ENCODE results near the gene OBP2A. TPM values are rescaled to one million over a fixed set of nuclear protein-coding genes. Genes with fewer than 3 reads are reported as not detected.

The OBP2A gene
- total RNA-seq, 1 donor from 2014 or later: not detected

- intact Hi-C loops (cut with DNase I): no loop called here
- H3K9me3 ChIP-seq: no peaks in the 10 kb centered on the region
- TF ChIP-seq POLR2A (IDR thresholded peaks at IDR 0.05) (no peak), CTCF (IDR thresholded peaks at IDR 0.05) (no peak), POLR2AphosphoS5 (IDR thresholded peaks at IDR 0.05; ENCODE audit: insufficient read depth in 1 of 2, low read depth in 1 of 2) (no peak)
- no peak overlapping the region for H3K4me3 ChIP-seq
- no peaks in the 10 kb centered on the region for H3K36me3 ChIP-seq
- no peak overlapping the region for H3K27ac ChIP-seq
- no peaks in the 10 kb centered on the region for H3K4me1 ChIP-seq
- no peaks in the 10 kb centered on the region for H3K27me3 ChIP-seq
- peak; percentile 79 to 90 for DNase-seq (ENCODE audit: extremely low spot score in 2 of 2)
Measured at GRCh38 chr9:135582966-135583687, 37.2 kb downstream of the OBP2A start.

- H3K4me3 ChIP-seq: no peak overlapping the region
- intact Hi-C loops (cut with DNase I): no loop called here
- no peak overlapping the region for H3K27ac ChIP-seq
- no peaks in the 10 kb centered on the region for H3K27me3 ChIP-seq
- TF ChIP-seq POLR2A (IDR thresholded peaks at IDR 0.05): no peak
- peak; percentile 64 to 72 for DNase-seq (ENCODE audit: extremely low spot score in 2 of 2)
- no peaks in the 10 kb centered on the region for H3K36me3 ChIP-seq
- H3K4me1 ChIP-seq: no peaks in the 10 kb centered on the region
- H3K9me3 ChIP-seq: no peaks in the 10 kb centered on the region
Measured at GRCh38 chr9:135583688-135584011, 37.7 kb downstream of the OBP2A start.

- H3K27ac ChIP-seq: no peak overlapping the region
- no peaks in the 10 kb centered on the region for H3K36me3 ChIP-seq
- intact Hi-C loops (cut with DNase I): no loop called here
- peak; percentile 56 to 90 for DNase-seq (ENCODE audit: extremely low spot score in 2 of 2)
- no peaks in the 10 kb centered on the region for H3K27me3 ChIP-seq
- H3K4me3 ChIP-seq: no peak overlapping the region
- TF ChIP-seq POLR2A (IDR thresholded peaks at IDR 0.05) (no peak), POLR2AphosphoS5 (IDR thresholded peaks at IDR 0.05; ENCODE audit: insufficient read depth in 1 of 2, low read depth in 1 of 2) (no peak), CTCF (IDR thresholded peaks at IDR 0.05) (no peak)
- no peaks in the 10 kb centered on the region for H3K9me3 ChIP-seq
- H3K4me1 ChIP-seq: no peaks in the 10 kb centered on the region
Measured at GRCh38 chr9:135584371-135584770, 38.4 kb downstream of the OBP2A start.

- H3K36me3 ChIP-seq: no peaks in the 10 kb centered on the region
- no peaks in the 10 kb centered on the region for H3K27me3 ChIP-seq
- no peak for TF ChIP-seq POLR2A (IDR thresholded peaks at IDR 0.05)
- no peak for TF ChIP-seq POLR2AphosphoS5 (IDR thresholded peaks at IDR 0.05; ENCODE audit: insufficient read depth in 1 of 2, low read depth in 1 of 2)
- no peak for TF ChIP-seq CTCF (IDR thresholded peaks at IDR 0.05)
- H3K4me3 ChIP-seq: no peak overlapping the region
- H3K4me1 ChIP-seq: no peaks in the 10 kb centered on the region
- no peak overlapping the region for H3K27ac ChIP-seq
- intact Hi-C loops (cut with DNase I): no loop called here
- H3K9me3 ChIP-seq: no peaks in the 10 kb centered on the region
- peak; percentile 22 to 72 for DNase-seq (ENCODE audit: extremely low spot score in 2 of 2)
Measured at GRCh38 chr9:135584934-135585333, 39.0 kb downstream of the OBP2A start.

GRCh38 chr9:135586601-135587109, 40.7 kb downstream of the OBP2A start:
- Histone ChIP-seq H3K27me3 (no peaks in the 10 kb centered on the region), H3K4me1 (no peaks in the 10 kb centered on the region), H3K9me3 (no peaks in the 10 kb centered on the region), H3K4me3 (no peak overlapping the region), H3K36me3 (no peaks in the 10 kb centered on the region), H3K27ac (no peak overlapping the region)
- intact Hi-C loops (cut with DNase I): no loop called here
- peak; percentile 40 to 92 for DNase-seq (ENCODE audit: extremely low spot score in 2 of 2)
- TF ChIP-seq POLR2A (IDR thresholded peaks at IDR 0.05) (no peak), CTCF (IDR thresholded peaks at IDR 0.05) (no peak), POLR2AphosphoS5 (IDR thresholded peaks at IDR 0.05; ENCODE audit: insufficient read depth in 1 of 2, low read depth in 1 of 2) (no peak)
